ENCODE results near the gene NTRK3.
"Not testable (repeated sequence)": the region's sequence is repeated elsewhere in the genome, so short reads cannot be mapped to it uniquely, and the experiment has no call there.

NTRK3 gene

GRCh38 chr15:88115486-88116152, 140.9 kb downstream of the NTRK3 start:
- no peak for FAIRE-seq

- FAIRE-seq, result no peak
Measured at GRCh38 chr15:88113613-88114308, 142.8 kb downstream of the NTRK3 start.

- FAIRE-seq, result no peak
Measured at GRCh38 chr15:88108991-88109390, 147.5 kb downstream of the NTRK3 start.

GRCh38 chr15:88108477-88108876, 148.1 kb downstream of the NTRK3 start:
- FAIRE-seq, result no peak

- FAIRE-seq, result no peak
Measured at GRCh38 chr15:88106074-88106473, 150.5 kb downstream of the NTRK3 start.

- no peak for FAIRE-seq
Measured at GRCh38 chr15:88104357-88104756, 152.2 kb downstream of the NTRK3 start.

GRCh38 chr15:88100181-88100580, 156.4 kb downstream of the NTRK3 start:
- no peak for FAIRE-seq

GRCh38 chr15:88098361-88098760, 158.2 kb downstream of the NTRK3 start:
- no peak for FAIRE-seq

GRCh38 chr15:88091444-88092016, 165.0 kb downstream of the NTRK3 start:
- no peak for FAIRE-seq

- no peak for FAIRE-seq
Measured at GRCh38 chr15:88090481-88091011, 166.0 kb downstream of the NTRK3 start.

- no peak for FAIRE-seq
Measured at GRCh38 chr15:88089731-88090130, 166.8 kb downstream of the NTRK3 start.

- FAIRE-seq, result no peak
Measured at GRCh38 chr15:88089024-88089620, 167.4 kb downstream of the NTRK3 start.

- no peak for FAIRE-seq
Measured at GRCh38 chr15:88083811-88084760, 172.5 kb downstream of the NTRK3 start.

- FAIRE-seq, result no peak
Measured at GRCh38 chr15:88080616-88081015, 175.9 kb downstream of the NTRK3 start.

- no peak for FAIRE-seq
Measured at GRCh38 chr15:88077296-88078020, 179.1 kb downstream of the NTRK3 start.

GRCh38 chr15:88076328-88076727, 180.2 kb downstream of the NTRK3 start:
- FAIRE-seq, result no peak

GRCh38 chr15:88075102-88075501, 181.4 kb downstream of the NTRK3 start:
- no peak for FAIRE-seq

GRCh38 chr15:88074386-88074785, 182.2 kb downstream of the NTRK3 start:
- FAIRE-seq, result no peak

- no peak for FAIRE-seq
Measured at GRCh38 chr15:88073391-88073691, 183.2 kb downstream of the NTRK3 start.

- no peak for FAIRE-seq
Measured at GRCh38 chr15:88072598-88073390, 183.7 kb downstream of the NTRK3 start.

- not testable (repeated sequence) for FAIRE-seq
Measured at GRCh38 chr15:88072133-88072532, 184.4 kb downstream of the NTRK3 start.
